ES-I3 (cell line): ENCODE data around the gene CRACR2A.

ENCODE experiments used
- H3K36me3 ChIP-seq: 2 replicates; pipeline ENCODE4 v1.6.1; 2013; ENCODE audit warnings: mild to moderate bottlenecking, low read length, control low read depth, moderate library complexity; ENCODE audit not compliant: insufficient read depth
- H3K4me1 ChIP-seq: 2 replicates; pipeline ENCODE4 v1.6.1; 2013; ENCODE audit warnings: mild to moderate bottlenecking, control low read depth, low read length; ENCODE audit not compliant: insufficient read depth
- H3K9ac ChIP-seq: 2 replicates; pipeline ENCODE4 v1.6.1; 2013; ENCODE audit warnings: low read depth, mild to moderate bottlenecking, low read length, moderate library complexity
- H3K9me3 ChIP-seq: 2 replicates; pipeline ENCODE4 v1.6.1; 2013; ENCODE audit warnings: mild to moderate bottlenecking, low read length, moderate library complexity; ENCODE audit not compliant: control insufficient read depth, insufficient read depth

The CRACR2A gene

DNA sequence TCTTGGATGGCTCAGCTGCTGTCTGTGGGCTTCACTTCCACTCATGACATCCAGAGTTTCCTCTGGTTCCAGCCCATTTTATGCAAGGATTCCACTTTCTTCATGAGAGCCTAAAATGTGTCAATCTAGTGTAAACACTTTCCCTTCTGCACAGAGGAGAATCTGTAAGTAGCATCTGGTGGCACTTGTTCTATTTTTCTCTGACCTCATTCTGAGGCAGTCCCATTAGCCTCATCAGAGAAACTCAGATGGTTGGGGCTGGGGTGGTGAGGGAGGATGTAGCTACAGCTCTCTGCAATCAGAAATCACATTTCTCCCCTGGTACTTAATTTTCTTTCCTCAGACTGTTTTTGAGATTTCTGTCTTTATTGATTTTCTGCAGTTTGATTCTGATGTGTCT is 180.3 kb downstream of the CRACR2A start:
- Histone ChIP-seq H3K36me3 (no peaks in the 10 kb centered on the region), H3K9ac (no peak overlapping the region), H3K4me1 (peaks cover 5% of the 10 kb centered on the region; the same call in 1 of the 2 replicates), H3K9me3 (no peaks in the 10 kb centered on the region)

DNA sequence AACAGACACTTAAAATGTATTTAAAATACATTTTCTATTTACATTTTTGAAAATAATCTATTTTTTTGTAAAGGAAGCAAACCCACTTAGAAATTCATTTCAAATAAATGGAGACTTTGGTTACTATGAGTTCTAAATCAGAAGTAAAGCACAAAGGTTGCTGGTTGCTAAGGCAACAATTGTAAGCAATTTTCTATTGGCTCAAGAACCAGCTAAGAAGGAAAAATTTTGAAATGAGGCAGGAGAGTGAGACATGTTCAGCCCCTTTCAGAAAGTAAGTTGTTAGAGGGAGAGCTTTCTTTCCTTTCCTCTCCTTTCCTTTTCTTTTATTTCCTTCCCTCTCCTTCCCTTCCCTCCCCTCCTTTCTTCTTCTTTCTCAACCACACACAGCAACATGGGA is 181.2 kb downstream of the CRACR2A start:
- Histone ChIP-seq H3K36me3 (no peaks in the 10 kb centered on the region), H3K9ac (no peak overlapping the region), H3K9me3 (no peaks in the 10 kb centered on the region), H3K4me1 (peaks cover 5% of the 10 kb centered on the region; the same call in 1 of the 2 replicates)

DNA sequence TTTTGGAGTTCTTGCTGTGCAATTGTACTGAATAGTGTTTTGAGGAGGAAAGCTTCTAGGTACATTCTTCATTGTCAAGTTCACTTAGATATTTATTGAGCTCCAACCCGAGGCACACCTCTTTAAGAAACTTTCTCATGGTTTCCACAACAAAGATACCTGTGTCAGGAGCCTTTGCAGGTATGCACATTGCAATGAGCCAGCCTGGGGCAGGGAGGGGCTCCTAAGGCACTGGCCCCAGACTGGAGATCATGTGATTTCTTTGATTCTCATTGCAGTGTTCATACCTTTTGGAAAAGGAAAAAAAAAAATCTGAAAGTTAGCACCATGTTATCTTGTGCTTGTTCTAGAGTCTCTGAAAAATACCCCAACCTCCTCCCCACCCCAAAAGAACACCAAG is 181.6 kb downstream of the CRACR2A start:
- Histone ChIP-seq H3K4me1 (peaks cover 5% of the 10 kb centered on the region; the same call in 1 of the 2 replicates), H3K9ac (no peak overlapping the region), H3K36me3 (no peaks in the 10 kb centered on the region), H3K9me3 (no peaks in the 10 kb centered on the region)

DNA sequence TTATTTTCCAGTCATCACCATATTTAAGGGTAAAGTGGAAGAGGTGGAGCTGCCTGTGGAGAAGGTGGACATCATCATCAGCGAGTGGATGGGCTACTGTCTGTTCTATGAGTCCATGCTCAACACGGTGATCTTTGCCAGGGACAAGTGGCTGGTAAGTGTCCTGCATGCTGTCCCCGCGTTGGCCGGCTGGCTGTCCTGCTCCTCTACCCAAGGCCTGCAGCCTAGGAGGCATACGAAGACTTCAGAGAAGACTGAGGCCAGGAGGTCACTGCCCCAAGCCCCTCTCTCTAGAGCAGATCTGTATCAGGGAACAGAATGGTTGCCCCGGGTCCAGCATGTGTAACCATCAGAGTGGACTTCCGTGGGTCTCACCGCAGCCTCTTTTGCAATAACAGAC is 184.2 kb downstream of the CRACR2A start:
- Histone ChIP-seq H3K9ac (no peak overlapping the region), H3K4me1 (peaks cover 5% of the 10 kb centered on the region; the same call in 1 of the 2 replicates), H3K9me3 (no peaks in the 10 kb centered on the region), H3K36me3 (no peaks in the 10 kb centered on the region)

DNA sequence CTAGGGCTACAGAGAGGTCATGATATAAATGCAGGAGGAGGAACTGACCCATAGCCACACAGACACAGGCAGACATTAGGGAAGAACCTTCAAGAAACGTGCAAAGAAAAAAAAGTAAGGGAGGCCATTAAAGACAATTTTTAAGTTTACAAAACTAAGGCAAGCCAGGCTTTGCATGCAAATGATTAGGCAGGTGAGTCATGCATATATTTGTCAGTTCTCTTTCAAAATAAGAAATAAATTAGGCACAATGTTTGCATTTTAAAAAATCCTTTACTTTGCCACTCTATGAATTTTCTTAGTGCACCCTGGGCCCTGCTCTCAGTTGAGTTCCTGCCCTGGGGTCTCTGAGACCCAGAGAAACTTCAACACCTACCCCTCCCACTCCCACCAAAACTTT is 186.9 kb downstream of the CRACR2A start:
- peaks cover 2% of the 10 kb centered on the region; the same call in 1 of the 2 replicates for H3K4me1 ChIP-seq
- H3K9ac ChIP-seq = no peak overlapping the region
- H3K36me3 ChIP-seq = no peaks in the 10 kb centered on the region
- no peaks in the 10 kb centered on the region for H3K9me3 ChIP-seq
